ENCODE data around the gene CPT2. TPM values are rescaled to one million over a fixed set of nuclear protein-coding genes. Genes with fewer than 3 reads are reported as not detected.

CPT2 gene
- total RNA-seq, 2 experiments from 2014 or later: 10.6 to 12.0 TPM

- H3K27ac Mint-ChIP-seq: no peak overlapping the region
These were observed 24.0 kb upstream of the CPT2 start for GRCh38 chr1:53172426-53173128.

GRCh38 chr1:53174971-53175913 is 21.4 kb upstream of the CPT2 start:
- Mint-ChIP-seq H3K9me3 (no peaks in the 10 kb centered on the region), H3K4me3 (no peak overlapping the region), H3K4me1 (ENCODE audit: low read depth) (no peaks in the 10 kb centered on the region), H3K27me3 (peaks cover 30% of the 10 kb centered on the region), H3K36me3 (ENCODE audit: low read depth) (no peaks in the 10 kb centered on the region), H3K27ac (no peak overlapping the region)
- no peak for TF ChIP-seq CTCF (IDR thresholded peaks at IDR 0.05)
- Histone ChIP-seq H3K27me3 (ENCODE audit: control insufficient read depth in 1 of 2, insufficient read depth in 2 of 2, low read length in 2 of 2) (no peaks in the 10 kb centered on the region), H3K4me3 (ENCODE audit: low read length) (no peak overlapping the region), H3K27ac (ENCODE audit: low read depth in 1 of 2, low read length in 2 of 2) (no peak overlapping the region), H3K36me3 (ENCODE audit: insufficient read depth, low read length) (no peaks in the 10 kb centered on the region), H3K9me3 (ENCODE audit: control insufficient read depth in 1 of 2, insufficient read depth in 1 of 2, low read length in 2 of 2) (no peaks in the 10 kb centered on the region), H3K4me1 (ENCODE audit: insufficient read depth, low read length) (no peaks in the 10 kb centered on the region)
- ATAC-seq (ENCODE audit: poor library complexity): no peak
- ChIA-PET POLR2A (no interaction called here), CTCF (no interaction called here)
- DNase-seq: no peak
- intact Hi-C loops (cut with DNase I, micrococcal nuclease): no loop called here

More at GRCh38 chr1:53172426-53173128, 24.0 kb upstream of the CPT2 start:
- DNase-seq (peak in 2 of 14 experiments; percentile 12 to 18), ATAC-seq (ENCODE audit: poor library complexity) (no peak)
- Histone ChIP-seq H3K4me3 (ENCODE audit: low read length) (no peak overlapping the region), H3K36me3 (ENCODE audit: insufficient read depth, low read length) (no peaks in the 10 kb centered on the region), H3K4me1 (ENCODE audit: insufficient read depth, low read length) (no peaks in the 10 kb centered on the region), H3K27me3 (ENCODE audit: control insufficient read depth in 1 of 2, insufficient read depth in 2 of 2, low read length in 2 of 2) (no peaks in the 10 kb centered on the region), H3K27ac (ENCODE audit: low read depth in 1 of 2, low read length in 2 of 2) (no peak overlapping the region), H3K9me3 (ENCODE audit: control insufficient read depth in 1 of 2, insufficient read depth in 1 of 2, low read length in 2 of 2) (no peaks in the 10 kb centered on the region)
- Mint-ChIP-seq H3K36me3 (ENCODE audit: low read depth) (no peaks in the 10 kb centered on the region), H3K9me3 (no peaks in the 10 kb centered on the region), H3K4me3 (no peak overlapping the region), H3K27me3 (peaks cover 28% of the 10 kb centered on the region), H3K4me1 (ENCODE audit: low read depth) (no peaks in the 10 kb centered on the region)
- TF ChIP-seq CTCF (IDR thresholded peaks at IDR 0.05): no peak
- intact Hi-C loops (cut with DNase I, micrococcal nuclease): no loop called here
- ChIA-PET CTCF (interaction anchor here (0.8 to 1.1 kb wide), 2 partner anchors 10 kb away, joined by 3 to 4 read pairs; no protein-coding TSS in a partner anchor), POLR2A (no interaction called here)

- no peak overlapping the region for H3K27ac ChIP-seq (ENCODE audit: low read depth in 1 of 2, low read length in 2 of 2)
- H3K27ac Mint-ChIP-seq: no peak overlapping the region
- POLR2A ChIA-PET: no interaction called here
- H3K36me3 Mint-ChIP-seq (ENCODE audit: low read depth): no peaks in the 10 kb centered on the region
- CTCF ChIA-PET: no interaction called here
- no peaks in the 10 kb centered on the region for H3K9me3 ChIP-seq (ENCODE audit: control insufficient read depth in 1 of 2, insufficient read depth in 1 of 2, low read length in 2 of 2)
- peaks cover 30% of the 10 kb centered on the region for H3K27me3 Mint-ChIP-seq
- no peak for TF ChIP-seq CTCF (IDR thresholded peaks at IDR 0.05)
- ATAC-seq (ENCODE audit: poor library complexity) (no peak), DNase-seq (no peak)
- no peaks in the 10 kb centered on the region for H3K4me1 ChIP-seq (ENCODE audit: insufficient read depth, low read length)
- no peaks in the 10 kb centered on the region for H3K4me1 Mint-ChIP-seq (ENCODE audit: low read depth)
- H3K27me3 ChIP-seq (ENCODE audit: control insufficient read depth in 1 of 2, insufficient read depth in 2 of 2, low read length in 2 of 2): peaks cover 0 to 2% of the 10 kb centered on the region in 2 experiments
- intact Hi-C loops (cut with DNase I, micrococcal nuclease): no loop called here
- H3K4me3 Mint-ChIP-seq: no peak overlapping the region
- H3K9me3 Mint-ChIP-seq: no peaks in the 10 kb centered on the region
- H3K4me3 ChIP-seq (ENCODE audit: low read length): no peak overlapping the region
- no peaks in the 10 kb centered on the region for H3K36me3 ChIP-seq (ENCODE audit: insufficient read depth, low read length)
These were observed 20.0 kb upstream of the CPT2 start for GRCh38 chr1:53176452-53177208.
